CD14-positive monocyte (primary cell): ENCODE measurements around the gene KIF5C. TPM values are rescaled to one million over a fixed set of nuclear protein-coding genes. Genes with fewer than 3 reads are reported as not detected.
A peak's percentile ranks its signal among the peaks of the same experiment; 100 is the strongest.

Experiments
- DNase-seq, 3 donors: peaks; one replicate each; pipeline ENCODE4 v3.0.0-alpha.2; 2011 to 2022
- H2AFZ ChIP-seq: 2 replicates; pipeline ENCODE4 v1.6.0; 2012; ENCODE audit warnings: mild to moderate bottlenecking, low read depth, low read length, inconsistent platforms; ENCODE audit not compliant: insufficient read depth, poor library complexity, severe bottlenecking
- H3K27ac ChIP-seq, 2 donors: 1 replicate in 1 of 2; 2 replicates in 1 of 2; pipeline ENCODE4 v1.5.1; 2012 to 2013; ENCODE audit warnings: low read length in 2 of 2, control low read depth in 1 of 2, inconsistent platforms in 1 of 2, low read depth in 1 of 2, mild to moderate bottlenecking in 1 of 2
- H3K27me3 ChIP-seq, 2 donors: one replicate each; pipeline versions ENCODE4 v1.6.0 to v1.6.1; 2011 to 2013; ENCODE audit warnings: low read length in 2 of 2; ENCODE audit not compliant: control insufficient read depth in 2 of 2, insufficient read depth in 2 of 2
- H3K36me3 ChIP-seq, 2 donors: replicated peaks in 1 of 2; 1 replicate in 1 of 2; 2 replicates in 1 of 2; pipeline versions ENCODE4 v1.5.1 to v1.6.1; 2012 to 2013; ENCODE audit warnings: low read length in 2 of 2, control low read depth in 1 of 2, inconsistent platforms in 1 of 2, mild to moderate bottlenecking in 1 of 2; ENCODE audit not compliant: insufficient read depth in 2 of 2, control insufficient read depth in 1 of 2
- H3K4me1 ChIP-seq, 2 donors: 1 replicate in 1 of 2; 2 replicates in 1 of 2; pipeline versions ENCODE4 v1.5.1 to v1.6.1; 2012 to 2013; ENCODE audit warnings: low read length in 2 of 2, control low read depth in 1 of 2, inconsistent platforms in 1 of 2, mild to moderate bottlenecking in 1 of 2, moderate library complexity in 1 of 2; ENCODE audit not compliant: insufficient read depth in 2 of 2, control insufficient read depth in 1 of 2
- H3K4me2 ChIP-seq: replicated peaks from 2 replicates; pipeline ENCODE3; 2012; ENCODE audit warnings: low read length, moderate library complexity, mild to moderate bottlenecking; ENCODE audit not compliant: poor library complexity, severe bottlenecking; ENCODE audit errors: extremely low read depth
- H3K4me3 ChIP-seq, 3 experiments: fragments of 200-600 bp in 1 of 3; sonication (generic) in 1 of 3; replicated peaks in 1 of 3; 1 replicate in 2 of 3; 2 replicates in 1 of 3; pipeline ENCODE4 v1.5.1; 2011 to 2013; ENCODE audit warnings: low read length in 3 of 3, mild to moderate bottlenecking in 3 of 3, control low read depth in 2 of 3, low read depth in 2 of 3, inconsistent platforms in 1 of 3, moderate library complexity in 1 of 3
- H3K79me2 ChIP-seq: 2 replicates; pipeline ENCODE4 v1.6.0; 2012; ENCODE audit warnings: mild to moderate bottlenecking, control low read depth, inconsistent platforms, low read length, moderate library complexity; ENCODE audit not compliant: insufficient read depth
- H3K9ac ChIP-seq: 2 replicates; pipeline ENCODE4 v1.6.0; 2017; ENCODE audit warnings: low read length, mild to moderate bottlenecking; ENCODE audit not compliant: insufficient read depth, poor library complexity, severe bottlenecking
- H3K9me3 ChIP-seq, 2 donors: replicated peaks in 1 of 2; 1 replicate in 1 of 2; 2 replicates in 1 of 2; pipeline versions ENCODE4 v1.5.1 to v1.6.1; 2012 to 2013; ENCODE audit warnings: low read length in 2 of 2, control low read depth in 1 of 2; ENCODE audit not compliant: control insufficient read depth in 1 of 2, insufficient read depth in 1 of 2
- H4K20me1 ChIP-seq: 2 replicates; pipeline ENCODE4 v1.6.0; 2012; ENCODE audit warnings: mild to moderate bottlenecking, low read length, control low read depth, moderate library complexity; ENCODE audit not compliant: insufficient read depth
- H3K27ac Mint-ChIP-seq, 7 donors: one replicate each; pipeline ENCODE4 v1.8.0; 2020; ENCODE audit warnings: mild to moderate bottlenecking in 7 of 7, mixed read lengths in 7 of 7, moderate library complexity in 6 of 7, inconsistent platforms in 2 of 7
- H3K27me3 Mint-ChIP-seq, 3 donors: one replicate each; pipeline ENCODE4 v1.8.0; 2021 to 2022; ENCODE audit warnings: low read depth in 3 of 3, mild to moderate bottlenecking in 3 of 3, mixed read lengths in 3 of 3, moderate library complexity in 3 of 3, inconsistent platforms in 1 of 3
- H3K36me3 Mint-ChIP-seq, 2 donors: one replicate each; pipeline ENCODE4 v1.8.0; 2020; ENCODE audit warnings: mixed read lengths in 2 of 2, inconsistent platforms in 1 of 2, mild to moderate bottlenecking in 1 of 2
- H3K4me1 Mint-ChIP-seq: one replicate; pipeline ENCODE4 v1.8.0; 2020; ENCODE audit warnings: mild to moderate bottlenecking, mixed read lengths
- H3K4me3 Mint-ChIP-seq, 2 donors: one replicate each; pipeline ENCODE4 v1.8.0; 2020; ENCODE audit warnings: mild to moderate bottlenecking in 2 of 2, mixed read lengths in 2 of 2, moderate library complexity in 1 of 2
- H3K9me3 Mint-ChIP-seq, 7 donors: one replicate each; pipeline ENCODE4 v1.8.0; 2020 to 2022; ENCODE audit warnings: mixed read lengths in 7 of 7, mild to moderate bottlenecking in 6 of 7, moderate library complexity in 6 of 7, inconsistent platforms in 2 of 7
- CTCF ChIP-seq: fragments of 200-600 bp; IDR thresholded peaks from one replicate; pipeline ENCODE4 v1.8.0; 2022; ENCODE audit warnings: antibody characterized with exemption, mild to moderate bottlenecking
- WGBS: methylation state at CpG from one replicate; pipeline ENCODE4 v1.1.5; 2013; ENCODE audit warnings: missing lambda C conversion rate; ENCODE audit not compliant: insufficient coverage; 5-methylcytosine and 5-hydroxymethylcytosine counted together
- intact Hi-C, 2 donors: fragments of 100-400 bp; cut with micrococcal nuclease; formaldehyde crosslinking; loops; one replicate each; pipeline versions ENCODE4 v1.15.0 to v1.15.1; 2023
- polyA plus RNA-seq, 3 donors: library from polyadenylated mRNA; depleted of rRNA in 1 of 3; unstranded in 2 of 3; stranded (reverse) in 1 of 3; fragments of 300-500 nt in 2 of 3; fragments of >200 nt in 1 of 3; fragmentation: Illumina TruSeq in 2 of 3; gene quantifications; 1 replicate in 2 of 3; 2 replicates in 1 of 3; pipeline ENCODE4 v1.2.3, GENCODE V29; 2012 to 2021

Gene KIF5C
- polyA plus RNA-seq, 3 donors: 0.04 TPM; not detected in 2

GRCh38 chr2:148832637-148833036 is 42.4 kb upstream of the KIF5C start:
- Histone ChIP-seq H3K27me3 (no peaks in the 10 kb centered on the region), H3K9ac (no peak overlapping the region), H3K4me3 (no peak overlapping the region), H2AFZ (no peak overlapping the region), H3K36me3 (no peaks in the 10 kb centered on the region), H3K4me1 (no peaks in the 10 kb centered on the region), H3K27ac (no peak overlapping the region), H4K20me1 (no peaks in the 10 kb centered on the region), H3K9me3 (no peaks in the 10 kb centered on the region), H3K4me2 (no peak overlapping the region), H3K79me2 (no peaks in the 10 kb centered on the region)
- WGBS: 93% methylated on average over 7 of the region's 7 CpGs
- no peaks in the 10 kb centered on the region for H3K36me3 Mint-ChIP-seq
- intact Hi-C loops: no loop called here
- H3K27me3 Mint-ChIP-seq: peaks cover 0 to 5% (median 2%) of the 10 kb centered on the region in 3 donors
- no peak for TF ChIP-seq CTCF
- no peak for DNase-seq
- no peak overlapping the region for H3K4me3 Mint-ChIP-seq
- H3K9me3 Mint-ChIP-seq: peaks cover 0 to 4% (median under 1%) of the 10 kb centered on the region in 7 donors
- no peaks in the 10 kb centered on the region for H3K4me1 Mint-ChIP-seq
- H3K27ac Mint-ChIP-seq: peak overlapping the region in 1 of 7 donors; percentile 53

- H4K20me1 ChIP-seq: no peaks in the 10 kb centered on the region
- no peaks in the 10 kb centered on the region for H3K79me2 ChIP-seq
- H3K4me1 ChIP-seq: no peaks in the 10 kb centered on the region
- Mint-ChIP-seq H3K36me3 (no peaks in the 10 kb centered on the region), H3K9me3 (peaks cover 0 to 9% (median 4%) of the 10 kb centered on the region in 7 donors), H3K27me3 (peaks cover 0 to 1% (median 0%) of the 10 kb centered on the region in 3 donors), H3K4me3 (no peak overlapping the region), H3K27ac (no peak overlapping the region), H3K4me1 (no peaks in the 10 kb centered on the region)
- no peak for DNase-seq
- no CpG with 5 or more reads among the region's 4 CpGs for WGBS
- no peak overlapping the region for H3K9ac ChIP-seq
- H3K27ac ChIP-seq: no peak overlapping the region
- TF ChIP-seq CTCF: no peak
- intact Hi-C loops: no loop called here
- H3K4me2 ChIP-seq: no peak overlapping the region
- H3K36me3 ChIP-seq: no peaks in the 10 kb centered on the region
- H3K9me3 ChIP-seq: no peaks in the 10 kb centered on the region
- H2AFZ ChIP-seq: no peak overlapping the region
- no peak overlapping the region for H3K4me3 ChIP-seq
- H3K27me3 ChIP-seq: no peaks in the 10 kb centered on the region
Observed at GRCh38 chr2:148842050-148842449, 33.0 kb upstream of the KIF5C start.
